Activated effector memory CD4-positive, alpha-beta T cell treated with anti-CD3 and anti-CD28 coated beads, Interleukin-2, amount 50 U/mL, for 16 hours (primary cell): ENCODE measurements around the gene LLGL2.

ENCODE experiments used
- DNase-seq: peaks from one replicate; pipeline ENCODE4 v3.0.0-alpha.2; 2020

LLGL2 gene

GRCh38 chr17:75553295-75554110 is 28.0 kb downstream of the LLGL2 start:
- DNase-seq: no peak

DNA sequence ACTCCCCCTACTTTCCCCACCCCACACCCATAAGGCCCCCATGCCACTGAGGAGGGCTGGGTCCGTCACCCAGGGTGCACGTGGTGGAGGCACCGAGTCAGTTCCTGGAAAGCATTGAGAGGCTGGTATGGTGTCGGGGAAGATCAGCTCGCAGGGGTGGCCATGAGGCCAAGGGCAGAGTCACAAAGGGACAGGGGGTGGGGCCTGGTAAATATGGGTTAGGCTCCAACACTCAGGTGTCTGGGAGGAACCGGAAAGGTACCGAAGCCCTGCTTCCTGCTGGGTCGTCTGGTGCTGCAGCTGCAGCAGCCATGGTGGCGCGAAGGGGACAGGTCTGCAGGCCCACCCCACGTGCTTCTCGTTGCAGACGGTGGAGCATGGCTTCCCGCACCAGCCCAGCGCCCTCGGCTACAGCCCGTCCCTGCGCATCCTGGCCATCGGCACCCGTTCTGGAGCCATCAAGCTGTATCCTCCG is 30.2 kb downstream of the LLGL2 start:
- no peak for DNase-seq

GRCh38 chr17:75557075-75557851 is 31.8 kb downstream of the LLGL2 start:
- no peak for DNase-seq

DNA sequence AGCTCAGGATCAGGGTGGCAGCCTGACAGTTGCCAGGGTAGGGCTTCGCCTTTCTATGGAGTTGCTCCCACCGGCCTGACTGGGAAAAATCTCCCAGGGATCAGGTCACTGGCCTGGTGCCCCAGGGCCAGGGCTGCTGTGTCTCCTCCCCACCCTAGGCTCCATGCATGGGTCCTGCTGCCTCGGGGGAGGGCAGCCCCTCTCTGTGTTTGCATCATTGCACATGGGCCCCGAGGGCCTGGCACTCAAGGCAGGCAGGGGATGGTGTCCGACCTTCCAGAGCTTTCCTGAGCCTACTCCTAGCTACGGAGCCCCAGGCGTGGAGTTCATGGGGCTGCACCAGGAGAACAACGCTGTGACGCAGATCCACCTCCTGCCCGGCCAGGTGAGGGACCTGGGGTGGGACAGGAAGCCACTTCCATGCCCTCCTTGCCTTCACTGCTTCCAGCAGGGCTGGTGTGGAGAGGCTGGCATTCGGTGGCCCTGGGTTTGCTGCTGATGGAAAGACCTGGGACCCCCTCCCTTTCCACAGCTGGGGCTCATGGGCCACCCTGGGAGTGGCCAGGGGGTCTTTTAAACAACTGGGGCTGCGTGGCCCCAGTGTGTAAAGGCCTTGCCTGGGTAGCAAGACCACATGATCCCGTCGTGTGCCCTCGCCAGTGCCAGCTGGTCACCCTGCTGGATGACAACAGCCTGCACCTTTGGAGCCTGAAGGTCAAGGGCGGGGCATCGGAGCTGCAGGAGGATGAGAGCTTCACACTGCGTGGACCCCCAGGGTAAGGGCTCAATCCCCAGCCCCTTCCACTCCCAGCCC is 32.6 kb downstream of the LLGL2 start:
- no peak for DNase-seq

DNA sequence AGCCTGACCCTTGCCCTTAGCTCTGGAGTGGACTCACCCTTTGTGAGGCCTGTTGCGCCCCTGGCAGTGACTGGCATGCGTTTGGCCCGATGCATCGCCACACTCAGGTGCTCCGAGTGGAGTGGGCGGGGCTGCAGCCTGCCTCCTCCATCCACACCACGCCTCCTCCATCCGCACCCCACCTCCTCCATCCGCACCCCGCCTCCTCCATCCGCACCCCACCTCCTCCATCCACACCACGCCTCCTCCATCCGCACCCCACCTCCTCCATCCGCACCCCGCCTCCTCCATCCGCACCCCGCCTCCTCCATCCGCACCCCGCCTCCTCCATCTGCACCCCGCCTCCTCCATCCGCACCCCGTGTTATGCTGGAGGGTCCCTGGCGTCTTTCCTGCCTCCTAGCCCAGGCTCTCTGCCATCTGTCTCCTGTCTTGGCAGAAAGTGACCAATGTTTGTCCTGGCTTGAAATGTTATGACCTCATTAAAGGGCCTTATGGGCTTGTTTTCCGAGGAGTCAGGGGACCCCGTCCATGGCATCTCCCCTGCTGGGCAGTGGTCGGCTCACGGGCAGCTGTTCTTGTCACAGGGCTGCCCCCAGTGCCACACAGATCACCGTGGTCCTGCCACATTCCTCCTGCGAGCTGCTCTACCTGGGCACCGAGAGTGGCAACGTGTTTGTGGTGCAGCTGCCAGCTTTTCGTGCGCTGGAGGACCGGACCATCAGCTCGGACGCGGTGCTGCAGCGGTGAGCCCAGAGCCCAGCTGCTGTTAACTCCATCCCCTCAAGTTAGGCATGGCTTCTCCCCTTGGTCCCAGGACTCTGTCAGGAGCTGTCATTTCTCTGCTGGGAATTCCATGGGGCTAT is 33.4 kb downstream of the LLGL2 start:
- no peak for DNase-seq

DNA sequence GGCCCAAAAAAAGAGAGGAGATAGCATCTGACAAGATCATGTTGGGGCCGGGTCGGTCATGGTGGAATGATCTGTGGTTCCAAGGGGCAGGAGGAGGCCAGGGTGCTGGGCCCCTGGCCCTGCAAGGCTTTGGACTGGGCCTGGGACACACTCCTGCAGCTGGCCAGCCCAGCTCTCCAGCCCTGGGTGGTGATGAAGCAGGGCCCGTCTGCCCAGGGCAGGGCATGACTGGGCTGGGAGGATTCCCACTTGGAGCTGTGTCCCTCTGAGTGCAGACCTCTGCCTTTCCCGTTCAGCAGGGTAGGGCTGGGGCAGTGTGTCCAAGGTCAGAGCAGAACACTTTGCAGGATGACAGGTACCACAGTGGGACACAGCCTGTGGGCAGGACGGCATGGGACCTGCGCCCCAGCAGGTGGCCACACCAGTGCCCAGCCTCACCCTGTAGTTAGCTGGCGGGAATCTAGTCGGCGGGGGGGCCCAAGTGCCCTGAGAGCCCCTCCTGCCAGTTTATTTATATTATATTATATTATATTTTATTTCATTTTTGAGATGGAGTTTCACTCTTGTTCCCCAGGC is 34.5 kb downstream of the LLGL2 start:
- no peak for DNase-seq

GRCh38 chr17:75561927-75562603 is 36.6 kb downstream of the LLGL2 start:
- DNase-seq: no peak

DNA sequence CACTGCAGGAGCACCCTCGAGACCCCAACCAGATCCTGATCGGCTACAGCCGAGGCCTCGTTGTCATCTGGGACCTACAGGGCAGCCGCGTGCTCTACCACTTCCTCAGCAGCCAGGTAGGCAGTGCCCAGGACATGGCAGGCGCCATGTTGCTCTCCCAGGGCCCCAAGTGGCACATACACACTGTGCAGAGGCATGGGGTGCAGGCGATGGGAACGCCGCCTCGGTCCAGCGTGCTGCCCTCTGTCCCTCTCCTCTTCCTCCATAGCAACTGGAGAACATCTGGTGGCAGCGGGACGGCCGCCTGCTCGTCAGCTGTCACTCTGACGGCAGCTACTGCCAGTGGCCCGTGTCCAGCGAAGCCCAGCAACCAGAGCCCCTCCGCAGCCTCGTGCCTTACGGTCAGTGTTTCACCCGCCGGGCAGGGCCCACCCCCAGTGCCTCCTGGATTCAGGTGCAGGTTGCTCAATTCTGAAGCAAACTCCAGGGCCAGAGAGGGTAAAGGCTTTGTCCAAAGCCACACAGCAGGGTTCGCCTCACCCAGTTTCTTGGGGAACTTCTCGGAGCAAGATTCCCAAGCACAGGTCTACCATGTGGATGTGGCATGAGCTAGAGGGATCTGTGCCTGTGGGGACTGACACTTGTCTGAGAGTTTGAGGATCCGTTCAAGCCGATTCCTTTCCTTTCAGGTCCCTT is 37.7 kb downstream of the LLGL2 start:
- DNase-seq: no peak

- DNase-seq: no peak
These were observed 38.7 kb downstream of the LLGL2 start for GRCh38 chr17:75564195-75564594.

GRCh38 chr17:75565066-75565465 is 39.6 kb downstream of the LLGL2 start:
- no peak for DNase-seq

- DNase-seq: no peak
These were observed 40.1 kb downstream of the LLGL2 start for GRCh38 chr17:75565618-75566017.

- DNase-seq: no peak
These were observed 40.9 kb downstream of the LLGL2 start for GRCh38 chr17:75566416-75566815.

DNA sequence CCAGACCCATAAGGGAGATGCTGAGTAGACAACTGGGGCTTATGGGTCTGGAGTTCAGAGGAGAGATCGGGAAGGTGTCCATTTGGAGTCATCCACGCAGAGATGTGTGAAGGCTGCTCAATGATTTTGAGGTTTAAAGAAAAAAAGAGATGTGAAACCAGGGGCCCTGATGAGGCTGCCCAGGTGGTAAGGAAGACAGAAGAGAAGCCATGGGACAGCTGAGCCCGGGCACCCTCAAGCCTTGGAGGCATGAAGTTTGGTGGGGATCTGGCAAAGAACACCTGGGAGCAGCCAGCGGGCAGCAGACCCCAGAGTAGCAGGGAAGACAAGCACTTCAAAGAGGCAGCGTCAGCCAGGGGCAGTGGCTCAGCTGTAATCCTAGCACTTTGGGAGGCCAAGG is 41.3 kb downstream of the LLGL2 start:
- DNase-seq: no peak

GRCh38 chr17:75568412-75569255 is 43.1 kb downstream of the LLGL2 start:
- DNase-seq: no peak

DNA sequence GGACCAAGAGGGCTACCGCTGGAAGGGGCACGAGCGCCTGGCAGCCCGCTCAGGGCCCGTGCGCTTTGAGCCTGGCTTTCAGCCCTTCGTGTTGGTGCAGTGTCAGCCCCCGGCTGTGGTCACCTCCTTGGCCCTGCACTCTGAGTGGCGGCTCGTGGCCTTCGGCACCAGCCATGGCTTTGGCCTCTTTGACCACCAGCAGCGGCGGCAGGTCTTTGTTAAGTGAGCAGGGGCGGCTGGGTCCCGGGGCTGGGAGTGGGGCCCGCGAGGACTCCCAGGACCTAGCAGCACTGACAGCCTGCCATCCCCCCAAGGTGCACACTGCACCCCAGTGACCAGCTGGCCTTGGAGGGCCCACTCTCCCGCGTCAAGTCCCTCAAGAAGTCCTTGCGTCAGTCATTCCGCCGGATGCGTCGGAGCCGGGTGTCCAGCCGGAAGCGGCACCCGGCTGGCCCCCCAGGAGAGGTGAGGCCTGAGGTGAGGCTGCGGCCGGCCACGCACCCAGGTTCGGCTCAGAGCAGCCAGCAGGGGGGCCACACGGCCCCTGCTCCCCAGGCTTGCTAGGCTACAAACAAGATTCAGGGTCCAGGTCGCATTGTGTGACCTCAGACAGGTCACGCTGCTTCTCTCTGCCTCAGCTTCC is 44.7 kb downstream of the LLGL2 start:
- no peak for DNase-seq

DNA sequence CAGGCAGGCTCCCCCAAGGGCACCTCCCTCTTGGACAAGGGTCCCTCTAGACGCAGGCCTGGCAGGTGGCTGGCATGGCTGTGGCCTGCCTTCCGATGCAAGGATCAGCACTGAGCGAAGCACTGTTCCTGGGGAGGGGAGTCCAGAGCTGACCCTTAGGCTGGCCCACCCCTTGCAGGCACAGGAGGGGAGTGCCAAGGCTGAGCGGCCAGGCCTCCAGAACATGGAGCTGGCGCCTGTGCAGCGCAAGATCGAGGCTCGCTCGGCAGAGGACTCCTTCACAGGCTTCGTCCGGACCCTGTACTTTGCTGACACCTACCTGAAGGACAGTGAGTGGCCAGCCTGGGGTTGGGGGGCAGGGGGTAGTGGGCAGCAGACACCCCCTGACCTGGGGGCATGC is 45.3 kb downstream of the LLGL2 start:
- DNase-seq: no peak

DNA sequence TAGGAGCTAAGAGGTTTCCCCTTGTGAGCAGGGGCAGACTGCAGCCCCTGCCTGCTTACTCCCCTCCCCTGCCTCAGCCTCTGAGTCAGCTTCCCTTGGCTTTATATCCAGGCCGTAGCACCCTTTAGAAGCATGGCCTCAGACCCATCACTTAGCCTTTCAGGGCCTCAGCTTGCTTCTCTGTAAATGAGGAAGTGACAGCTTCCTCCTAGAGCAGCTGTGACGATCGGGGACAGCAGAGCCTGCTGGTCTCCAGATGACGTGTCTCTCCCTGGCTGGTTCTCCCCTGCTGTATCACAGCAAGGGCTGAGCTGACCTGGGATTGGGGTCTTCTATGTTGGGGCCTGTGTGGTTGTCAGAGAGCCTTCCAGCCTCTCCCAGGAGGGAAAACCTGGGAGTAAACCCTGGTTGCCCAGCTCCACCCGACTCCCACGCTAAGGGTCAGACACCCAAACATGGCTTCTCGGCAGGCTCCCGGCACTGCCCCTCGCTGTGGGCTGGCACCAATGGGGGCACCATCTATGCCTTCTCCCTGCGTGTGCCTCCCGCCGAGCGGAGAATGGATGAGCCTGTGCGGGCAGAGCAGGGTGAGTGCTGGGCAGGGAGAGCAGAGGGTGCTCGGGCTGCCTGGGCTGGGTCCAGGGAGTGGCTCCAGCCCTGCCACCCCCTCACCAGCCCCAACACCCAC is 45.8 kb downstream of the LLGL2 start:
- DNase-seq: no peak

DNA sequence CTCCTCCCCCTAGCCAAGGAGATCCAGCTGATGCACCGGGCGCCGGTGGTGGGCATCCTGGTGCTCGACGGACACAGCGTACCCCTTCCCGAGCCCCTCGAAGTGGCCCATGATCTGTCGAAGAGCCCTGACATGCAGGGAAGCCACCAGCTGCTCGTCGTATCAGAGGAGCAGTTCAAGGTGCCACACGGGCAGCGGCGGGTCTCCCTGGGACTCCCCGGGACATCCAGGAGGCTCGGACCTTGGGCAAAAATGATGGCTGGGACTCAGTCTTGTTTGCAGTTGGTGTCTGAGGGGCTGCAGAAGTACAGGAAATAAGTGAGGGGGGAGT is 46.4 kb downstream of the LLGL2 start:
- DNase-seq: no peak
